ENCODE data around the gene CLDN19.

- TF ChIP-seq, protein P1, sequence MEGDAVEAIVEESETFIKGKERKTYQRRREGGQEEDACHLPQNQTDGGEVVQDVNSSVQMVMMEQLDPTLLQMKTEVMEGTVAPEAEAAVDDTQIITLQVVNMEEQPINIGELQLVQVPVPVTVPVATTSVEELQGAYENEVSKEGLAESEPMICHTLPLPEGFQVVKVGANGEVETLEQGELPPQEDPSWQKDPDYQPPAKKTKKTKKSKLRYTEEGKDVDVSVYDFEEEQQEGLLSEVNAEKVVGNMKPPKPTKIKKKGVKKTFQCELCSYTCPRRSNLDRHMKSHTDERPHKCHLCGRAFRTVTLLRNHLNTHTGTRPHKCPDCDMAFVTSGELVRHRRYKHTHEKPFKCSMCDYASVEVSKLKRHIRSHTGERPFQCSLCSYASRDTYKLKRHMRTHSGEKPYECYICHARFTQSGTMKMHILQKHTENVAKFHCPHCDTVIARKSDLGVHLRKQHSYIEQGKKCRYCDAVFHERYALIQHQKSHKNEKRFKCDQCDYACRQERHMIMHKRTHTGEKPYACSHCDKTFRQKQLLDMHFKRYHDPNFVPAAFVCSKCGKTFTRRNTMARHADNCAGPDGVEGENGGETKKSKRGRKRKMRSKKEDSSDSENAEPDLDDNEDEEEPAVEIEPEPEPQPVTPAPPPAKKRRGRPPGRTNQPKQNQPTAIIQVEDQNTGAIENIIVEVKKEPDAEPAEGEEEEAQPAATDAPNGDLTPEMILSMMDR (conservative IDR thresholded peaks at IDR 0.05; ENCODE audit: low read length), result no peak
- no peak for TF ChIP-seq EZH2phosphoT487 (IDR thresholded peaks at IDR 0.05; ENCODE audit: borderline replicate concordance)
Observed at GRCh38 chr1:42783092-42783491, 43.1 kb upstream of the CLDN19 start.
